A549 (cell line): Measurements from ENCODE around the gene RAB1B.

ENCODE experiments used
- CEBPB ChIP-seq, 2 experiments: fragments of >200 bp in 1 of 2; sonication (Bioruptor Twin) in 1 of 2; formaldehyde crosslinking in 1 of 2; IDR thresholded peaks; 2 replicates each; pipeline ENCODE4 v1.6.1; 2012 to 2016
- ELK1 ChIP-seq: fragments of 150-350 bp; IDR thresholded peaks from 2 replicates; pipeline ENCODE4 v1.6.1; 2014; ENCODE audit warnings: low read depth, mild to moderate bottlenecking, low read length
- MYC ChIP-seq: IDR thresholded peaks from 2 replicates; pipeline ENCODE4 v1.6.1; 2012; ENCODE audit warnings: mild to moderate bottlenecking, inconsistent platforms, low read length, improper control_type of control experiment, borderline replicate concordance
- PHF8 ChIP-seq: fragments of 200-600 bp; sonication (generic); IDR thresholded peaks from 2 replicates; pipeline ENCODE4 v1.6.1; 2016; ENCODE audit warnings: low read depth, mild to moderate bottlenecking, antibody characterized with exemption, moderate library complexity, borderline replicate concordance
- POLR2A ChIP-seq: IDR thresholded peaks from 2 replicates; pipeline ENCODE4 v1.6.1; 2012; ENCODE audit warnings: mild to moderate bottlenecking, low read length
- RCOR1 ChIP-seq: fragments of 150-350 bp; IDR thresholded peaks from 2 replicates; pipeline ENCODE4 v1.6.1; 2014; ENCODE audit warnings: antibody characterized with exemption, low read length, low read depth
- USF2 ChIP-seq: fragments of 450-650 bp; IDR thresholded peaks from 2 replicates; pipeline ENCODE4 v1.6.1; 2014; ENCODE audit warnings: antibody characterized with exemption
- TF ChIP-seq, protein P1 (sequence below): fragments of >200 bp; sonication (Bioruptor Twin); formaldehyde crosslinking; IDR thresholded peaks from 3 replicates; pipeline ENCODE4 v1.5.1; 2016

GRCh38 chr11:66312549-66313320 is 44.3 kb downstream of the RAB1B start:
- no peak for TF ChIP-seq USF2
- no peak for TF ChIP-seq CEBPB (IDR thresholded peaks at IDR 0.05)
- peak; percentile 41 for TF ChIP-seq POLR2A
- TF ChIP-seq, protein P1, sequence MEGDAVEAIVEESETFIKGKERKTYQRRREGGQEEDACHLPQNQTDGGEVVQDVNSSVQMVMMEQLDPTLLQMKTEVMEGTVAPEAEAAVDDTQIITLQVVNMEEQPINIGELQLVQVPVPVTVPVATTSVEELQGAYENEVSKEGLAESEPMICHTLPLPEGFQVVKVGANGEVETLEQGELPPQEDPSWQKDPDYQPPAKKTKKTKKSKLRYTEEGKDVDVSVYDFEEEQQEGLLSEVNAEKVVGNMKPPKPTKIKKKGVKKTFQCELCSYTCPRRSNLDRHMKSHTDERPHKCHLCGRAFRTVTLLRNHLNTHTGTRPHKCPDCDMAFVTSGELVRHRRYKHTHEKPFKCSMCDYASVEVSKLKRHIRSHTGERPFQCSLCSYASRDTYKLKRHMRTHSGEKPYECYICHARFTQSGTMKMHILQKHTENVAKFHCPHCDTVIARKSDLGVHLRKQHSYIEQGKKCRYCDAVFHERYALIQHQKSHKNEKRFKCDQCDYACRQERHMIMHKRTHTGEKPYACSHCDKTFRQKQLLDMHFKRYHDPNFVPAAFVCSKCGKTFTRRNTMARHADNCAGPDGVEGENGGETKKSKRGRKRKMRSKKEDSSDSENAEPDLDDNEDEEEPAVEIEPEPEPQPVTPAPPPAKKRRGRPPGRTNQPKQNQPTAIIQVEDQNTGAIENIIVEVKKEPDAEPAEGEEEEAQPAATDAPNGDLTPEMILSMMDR: no peak
- TF ChIP-seq PHF8: peak; percentile 24; the same call in 1 of the 2 replicates
- TF ChIP-seq ELK1: no peak
- TF ChIP-seq RCOR1: no peak
- TF ChIP-seq MYC: no peak
